Measurements from ENCODE around the gene DENND1B. TPM values are rescaled to one million over a fixed set of nuclear protein-coding genes. Genes with fewer than 3 reads are reported as not detected.
A peak's percentile ranks its signal among the peaks of the same experiment; 100 is the strongest.

Gene DENND1B
- total and polyA plus RNA-seq, 9 of the 15 experiments (the other 6 are each of a cell fraction or from before 2014, with no cell fraction given): 2.1 to 12.1 (median 7.5) TPM

DNA sequence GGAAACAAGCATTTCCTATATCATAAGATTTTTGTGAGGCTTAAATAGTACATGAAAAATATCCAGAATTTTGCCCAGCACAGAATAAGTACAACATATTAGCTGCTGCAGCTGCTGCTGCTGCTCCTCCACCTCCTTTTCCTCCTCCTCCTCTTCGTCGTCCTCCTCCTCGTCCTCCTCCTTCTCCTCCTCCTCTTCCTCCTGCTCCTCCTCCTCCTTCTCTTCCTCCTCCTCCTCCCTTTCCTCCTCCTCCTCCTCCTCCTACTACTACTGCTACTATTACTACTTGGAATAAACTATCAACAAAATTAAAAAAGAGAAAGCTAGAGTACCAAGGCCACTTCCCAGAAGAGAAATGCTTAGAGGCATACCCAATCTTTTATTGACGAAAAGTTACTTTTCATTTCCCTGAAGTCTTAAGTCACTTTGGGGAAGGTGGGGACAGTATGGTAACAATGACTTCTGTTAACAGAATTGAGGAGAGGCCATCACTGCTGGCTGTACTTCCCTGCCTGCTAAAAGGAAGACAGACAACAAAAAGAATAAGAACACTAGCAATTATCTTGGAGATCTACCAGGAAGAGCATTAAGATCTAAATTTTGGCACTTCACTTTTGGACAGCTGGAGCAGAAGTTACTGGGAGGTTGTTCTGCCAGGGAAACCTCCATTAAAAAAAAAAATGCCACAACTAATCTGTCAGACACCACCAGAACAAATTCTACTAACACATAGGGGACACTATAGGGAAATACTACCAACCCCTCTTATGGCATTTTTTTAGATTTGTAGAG lies 7.1 kb downstream of the DENND1B start (continued):
- TF ChIP-seq MGA (IDR thresholded peaks at IDR 0.05): no peak
- no peak for TF ChIP-seq ZNF121 (CRISPR knock-in tag; conservative IDR thresholded peaks at IDR 0.05)
- TF ChIP-seq KDM5B (IDR thresholded peaks at IDR 0.05; ENCODE audit: insufficient replicate concordance, low read depth, low read length): no peak
- 0 out of 2 replicates have a peak, but pooled peaks have one; percentile 30 for TF ChIP-seq LARP7 (IDR thresholded peaks at IDR 0.05)
- TF ChIP-seq, protein P1, sequence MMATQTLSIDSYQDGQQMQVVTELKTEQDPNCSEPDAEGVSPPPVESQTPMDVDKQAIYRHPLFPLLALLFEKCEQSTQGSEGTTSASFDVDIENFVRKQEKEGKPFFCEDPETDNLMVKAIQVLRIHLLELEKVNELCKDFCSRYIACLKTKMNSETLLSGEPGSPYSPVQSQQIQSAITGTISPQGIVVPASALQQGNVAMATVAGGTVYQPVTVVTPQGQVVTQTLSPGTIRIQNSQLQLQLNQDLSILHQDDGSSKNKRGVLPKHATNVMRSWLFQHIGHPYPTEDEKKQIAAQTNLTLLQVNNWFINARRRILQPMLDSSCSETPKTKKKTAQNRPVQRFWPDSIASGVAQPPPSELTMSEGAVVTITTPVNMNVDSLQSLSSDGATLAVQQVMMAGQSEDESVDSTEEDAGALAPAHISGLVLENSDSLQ (IDR thresholded peaks at IDR 0.05): peak; percentile 24; the same call in 1 of the 2 replicates
- TF ChIP-seq ZNF212 (CRISPR knock-in tag; IDR thresholded peaks at IDR 0.05): no peak
- TF ChIP-seq ADNP (tag; IDR thresholded peaks at IDR 0.05): no peak
- TF ChIP-seq C11orf30 (IDR thresholded peaks at IDR 0.05; ENCODE audit: low read depth): no peak
- TF ChIP-seq ARID2 (IDR thresholded peaks at IDR 0.05): no peak
- TF ChIP-seq, protein P2, sequence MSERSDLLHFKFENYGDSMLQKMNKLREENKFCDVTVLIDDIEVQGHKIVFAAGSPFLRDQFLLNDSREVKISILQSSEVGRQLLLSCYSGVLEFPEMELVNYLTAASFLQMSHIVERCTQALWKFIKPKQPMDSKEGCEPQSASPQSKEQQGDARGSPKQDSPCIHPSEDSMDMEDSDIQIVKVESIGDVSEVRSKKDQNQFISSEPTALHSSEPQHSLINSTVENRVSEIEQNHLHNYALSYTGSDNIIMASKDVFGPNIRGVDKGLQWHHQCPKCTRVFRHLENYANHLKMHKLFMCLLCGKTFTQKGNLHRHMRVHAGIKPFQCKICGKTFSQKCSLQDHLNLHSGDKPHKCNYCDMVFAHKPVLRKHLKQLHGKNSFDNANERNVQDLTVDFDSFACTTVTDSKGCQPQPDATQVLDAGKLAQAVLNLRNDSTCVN (CRISPR knock-in tag; IDR thresholded peaks at IDR 0.05): 0 out of 2 replicates have a peak, but pooled peaks have one; percentile 42
- TF ChIP-seq SMAD3 (CRISPR knock-in tag; conservative IDR thresholded peaks at IDR 0.05): no peak
